Measurements from ENCODE around the gene MGAT4A. TPM values are rescaled to one million over a fixed set of nuclear protein-coding genes. Genes with fewer than 3 reads are reported as not detected.

Gene MGAT4A
- total RNA-seq, 4 donors from 2014 or later = 12.6 to 50.0 (median 16.1) TPM

DNA sequence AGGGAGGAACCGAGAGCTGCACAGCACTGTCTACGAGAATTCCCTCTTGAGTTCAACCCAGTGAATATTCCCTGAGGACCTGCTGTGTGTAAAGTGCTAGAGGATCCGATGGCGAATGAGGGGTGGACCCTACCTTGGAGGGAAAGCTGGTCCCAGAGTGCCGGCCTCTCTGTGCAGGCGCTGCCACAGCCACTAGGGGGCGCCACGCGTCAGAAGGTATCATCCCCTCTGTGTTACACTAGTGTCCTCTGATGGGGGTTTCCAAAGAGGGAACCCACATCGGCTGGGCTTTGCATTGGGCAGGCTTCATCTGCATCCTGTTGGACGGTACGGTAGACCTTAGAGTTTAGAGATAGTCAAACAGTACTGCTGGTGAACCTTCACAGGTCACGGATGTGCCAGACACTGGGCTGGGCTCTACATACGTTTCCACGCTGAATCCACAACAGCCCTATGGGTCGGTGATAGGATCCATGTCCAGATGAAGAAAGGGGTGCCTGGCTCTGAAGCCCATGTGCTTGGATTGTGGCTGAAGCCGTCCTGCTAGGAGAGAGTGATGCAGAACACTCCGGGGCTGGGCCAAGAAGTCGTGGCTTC lies 161.6 kb downstream of the MGAT4A start:
- H3K4me1 ChIP-seq = no peaks in the 10 kb centered on the region
- H3K4me3 ChIP-seq = no peak overlapping the region
- no peak overlapping the region for H3K27ac ChIP-seq
- 74 to 82% methylated on average over 15 to 19 of the region's 19 CpGs for WGBS, 2 donors
- no peaks in the 10 kb centered on the region for H3K27me3 ChIP-seq
- peaks cover 0 to 100% (median 0%) of the 10 kb centered on the region in 3 donors for H3K36me3 ChIP-seq
- no peak for TF ChIP-seq POLR2A (IDR thresholded peaks at IDR 0.05)
- TF ChIP-seq, protein P1, sequence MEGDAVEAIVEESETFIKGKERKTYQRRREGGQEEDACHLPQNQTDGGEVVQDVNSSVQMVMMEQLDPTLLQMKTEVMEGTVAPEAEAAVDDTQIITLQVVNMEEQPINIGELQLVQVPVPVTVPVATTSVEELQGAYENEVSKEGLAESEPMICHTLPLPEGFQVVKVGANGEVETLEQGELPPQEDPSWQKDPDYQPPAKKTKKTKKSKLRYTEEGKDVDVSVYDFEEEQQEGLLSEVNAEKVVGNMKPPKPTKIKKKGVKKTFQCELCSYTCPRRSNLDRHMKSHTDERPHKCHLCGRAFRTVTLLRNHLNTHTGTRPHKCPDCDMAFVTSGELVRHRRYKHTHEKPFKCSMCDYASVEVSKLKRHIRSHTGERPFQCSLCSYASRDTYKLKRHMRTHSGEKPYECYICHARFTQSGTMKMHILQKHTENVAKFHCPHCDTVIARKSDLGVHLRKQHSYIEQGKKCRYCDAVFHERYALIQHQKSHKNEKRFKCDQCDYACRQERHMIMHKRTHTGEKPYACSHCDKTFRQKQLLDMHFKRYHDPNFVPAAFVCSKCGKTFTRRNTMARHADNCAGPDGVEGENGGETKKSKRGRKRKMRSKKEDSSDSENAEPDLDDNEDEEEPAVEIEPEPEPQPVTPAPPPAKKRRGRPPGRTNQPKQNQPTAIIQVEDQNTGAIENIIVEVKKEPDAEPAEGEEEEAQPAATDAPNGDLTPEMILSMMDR (IDR thresholded peaks at IDR 0.05) = peak; percentile 56 to 78 (median 60)
- H3K9me3 ChIP-seq = no peaks in the 10 kb centered on the region
- DNase-seq (ENCODE audit: low spot score in 2 of 2) = peak in 1 of 2 donors; percentile 32

Other genes starting within 250 kb of the MGAT4A start
- 10 to 100 TPM; 23.1 to 46.8 (median 33.7) TPM for gene COA5, start 122.6 kb downstream of the MGAT4A start, total RNA-seq
- 10 to 100 TPM; 45.3 to 64.9 (median 56.7) TPM for gene UNC50, start 122.5 kb downstream of the MGAT4A start, total RNA-seq
- gene CRACDL, start 205.1 kb upstream of the MGAT4A start, total RNA-seq = 10 to 100 TPM in 3 of 4 donors, 1 to 10 TPM in 1; 7.2 to 19.0 (median 15.4) TPM